22Rv1 (cell line): ENCODE data around the gene RGS1.

Experiments used
- ZFX ChIP-seq: fragments of 450-650 bp; IDR thresholded peaks from 2 replicates; pipeline ENCODE4 v1.6.1; 2017; ENCODE audit warnings: antibody characterized with exemption, borderline replicate concordance
- TF ChIP-seq, protein P1 (sequence below): fragments of 450-650 bp; IDR thresholded peaks from 2 replicates; pipeline ENCODE4 v1.5.1; 2017; ENCODE audit warnings: mild to moderate bottlenecking

DNA sequence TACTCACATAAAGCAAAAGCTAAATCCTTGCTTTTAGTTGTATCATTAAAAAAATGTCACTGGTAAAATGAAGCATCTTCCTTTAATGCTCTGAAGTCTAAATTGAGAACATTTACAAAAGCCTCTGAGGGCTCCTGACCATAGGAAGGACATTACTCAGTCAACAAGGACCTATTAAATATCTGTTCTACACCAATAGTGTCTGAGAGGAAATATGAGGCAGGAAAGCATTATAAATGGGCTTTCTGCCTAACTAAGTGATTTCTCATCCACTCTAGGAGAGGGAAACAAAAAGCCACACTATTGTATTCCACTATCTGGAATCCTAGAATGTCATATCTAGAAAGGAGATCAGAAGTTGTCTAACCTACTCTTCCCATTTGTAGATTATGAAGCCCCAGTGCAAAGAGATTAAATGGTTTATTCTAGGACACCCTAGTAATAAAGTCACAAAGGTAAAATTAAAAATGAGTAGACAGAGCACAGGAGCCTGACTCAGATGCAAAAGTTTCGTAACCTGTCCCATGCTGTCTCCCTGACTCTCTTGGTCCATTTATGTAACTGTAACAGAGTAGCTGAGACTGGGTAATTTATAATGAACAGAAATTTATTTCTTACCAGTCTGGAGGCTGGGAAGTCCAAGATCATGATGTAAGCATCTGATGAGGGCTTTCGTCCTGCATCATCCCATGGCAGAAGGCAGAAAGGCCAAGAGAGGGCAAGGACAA is 17.6 kb downstream of the RGS1 start:
- TF ChIP-seq, protein P1, sequence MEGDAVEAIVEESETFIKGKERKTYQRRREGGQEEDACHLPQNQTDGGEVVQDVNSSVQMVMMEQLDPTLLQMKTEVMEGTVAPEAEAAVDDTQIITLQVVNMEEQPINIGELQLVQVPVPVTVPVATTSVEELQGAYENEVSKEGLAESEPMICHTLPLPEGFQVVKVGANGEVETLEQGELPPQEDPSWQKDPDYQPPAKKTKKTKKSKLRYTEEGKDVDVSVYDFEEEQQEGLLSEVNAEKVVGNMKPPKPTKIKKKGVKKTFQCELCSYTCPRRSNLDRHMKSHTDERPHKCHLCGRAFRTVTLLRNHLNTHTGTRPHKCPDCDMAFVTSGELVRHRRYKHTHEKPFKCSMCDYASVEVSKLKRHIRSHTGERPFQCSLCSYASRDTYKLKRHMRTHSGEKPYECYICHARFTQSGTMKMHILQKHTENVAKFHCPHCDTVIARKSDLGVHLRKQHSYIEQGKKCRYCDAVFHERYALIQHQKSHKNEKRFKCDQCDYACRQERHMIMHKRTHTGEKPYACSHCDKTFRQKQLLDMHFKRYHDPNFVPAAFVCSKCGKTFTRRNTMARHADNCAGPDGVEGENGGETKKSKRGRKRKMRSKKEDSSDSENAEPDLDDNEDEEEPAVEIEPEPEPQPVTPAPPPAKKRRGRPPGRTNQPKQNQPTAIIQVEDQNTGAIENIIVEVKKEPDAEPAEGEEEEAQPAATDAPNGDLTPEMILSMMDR, result no peak
- TF ChIP-seq ZFX, result no peak
